HG03571 (cell line): ENCODE measurements around the gene TFG.
A peak's percentile ranks its signal among the peaks of the same experiment; 100 is the strongest.

ENCODE experiments used
- ATAC-seq: cut with Tn5 transposase; IDR thresholded peaks from one replicate; pipeline ENCODE4 v1.9.1; 2021; ENCODE audit not compliant: unreplicated experiment

TFG gene

DNA sequence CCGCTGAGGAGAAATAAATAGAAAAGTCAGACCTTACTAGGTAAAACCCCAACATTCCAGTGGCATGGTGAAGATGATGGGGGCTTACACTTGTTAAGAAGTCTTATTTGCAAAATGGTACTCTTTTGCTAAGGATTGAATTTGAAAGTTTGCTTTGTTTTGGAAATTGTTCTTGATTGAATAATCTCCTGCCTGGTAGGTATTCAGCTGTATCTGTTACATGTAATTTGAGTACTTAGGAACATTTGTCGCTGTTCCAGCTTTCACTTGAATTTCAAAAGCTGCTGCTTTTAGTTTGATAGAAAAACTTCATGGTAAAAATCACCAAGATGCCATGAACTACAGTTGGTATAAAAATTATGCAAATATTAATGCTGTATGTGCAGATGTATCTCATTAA is 44.6 kb downstream of the TFG start:
- no peak for ATAC-seq

DNA sequence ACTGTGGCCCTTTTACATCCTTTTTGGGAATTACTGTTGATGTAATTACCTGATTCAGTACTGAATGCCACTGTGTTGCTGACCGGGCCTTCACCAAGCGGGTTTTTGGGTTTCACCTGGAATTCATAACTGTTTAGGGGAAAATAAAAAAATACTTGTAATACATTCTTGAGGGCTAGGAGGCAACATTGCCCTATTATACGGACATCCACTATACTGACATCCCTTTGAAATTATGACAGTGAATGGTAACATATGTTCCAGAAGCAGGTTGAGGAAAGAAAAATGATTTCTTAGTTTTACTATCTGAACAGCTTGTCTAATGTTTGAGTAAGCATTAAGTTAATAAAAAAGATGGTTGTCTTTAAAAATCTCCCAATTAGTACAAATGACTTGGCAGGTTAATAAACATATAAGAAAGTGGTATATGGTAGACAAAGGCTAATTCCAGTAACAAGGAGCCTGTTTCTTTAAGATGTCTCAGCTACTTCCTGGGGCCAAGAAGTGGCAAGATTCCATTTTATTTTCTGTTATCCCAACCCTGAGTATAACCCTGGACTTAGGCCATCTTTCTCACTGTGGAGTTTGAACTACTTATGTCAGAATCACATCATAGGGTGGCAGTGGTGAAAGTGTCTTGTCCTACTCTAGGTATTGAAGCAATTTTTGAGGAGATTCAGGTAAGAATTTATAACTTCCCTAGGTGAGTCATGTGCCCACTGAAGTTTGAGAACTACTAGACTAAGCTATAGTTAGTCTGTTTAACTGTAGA is 45.5 kb downstream of the TFG start:
- ATAC-seq = no peak

DNA sequence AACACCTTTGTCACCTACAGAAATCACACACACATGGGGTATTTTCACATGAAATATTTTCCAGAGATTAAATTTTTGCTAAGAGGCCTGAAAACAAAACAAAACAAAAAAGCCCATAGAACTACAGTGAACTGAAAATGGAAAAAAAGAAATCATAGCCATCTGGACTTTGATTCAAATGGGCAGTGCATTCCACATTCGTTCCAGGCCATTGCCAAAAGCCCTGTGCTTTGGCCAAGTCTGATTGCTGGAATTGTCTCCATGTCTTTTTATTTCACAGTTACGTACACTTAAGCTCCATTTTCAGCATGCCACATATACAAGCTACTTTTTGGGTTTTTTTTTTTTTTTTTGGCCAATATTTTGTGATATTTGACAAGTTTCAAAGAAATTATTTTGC is 47.1 kb downstream of the TFG start:
- ATAC-seq = no peak

DNA sequence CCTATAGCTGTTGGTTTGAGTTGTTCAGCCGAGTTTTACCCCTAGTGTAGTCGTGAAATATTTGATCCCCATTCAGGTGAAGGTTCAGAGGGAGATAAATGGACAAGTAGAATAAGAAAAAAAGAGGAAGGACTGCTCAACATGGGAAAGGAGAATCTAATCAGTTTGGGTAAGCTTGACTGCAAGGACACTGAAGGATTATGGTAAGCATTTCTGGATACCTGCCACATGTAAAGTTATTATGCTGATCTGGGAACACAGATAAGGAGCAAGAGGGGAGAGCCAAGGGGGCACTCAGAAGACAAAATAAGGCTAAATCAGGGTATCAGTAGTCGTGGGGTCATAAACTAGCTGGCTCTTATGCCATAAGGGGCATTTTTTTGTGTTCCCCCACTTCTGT is 49.9 kb downstream of the TFG start:
- ATAC-seq = no peak

DNA sequence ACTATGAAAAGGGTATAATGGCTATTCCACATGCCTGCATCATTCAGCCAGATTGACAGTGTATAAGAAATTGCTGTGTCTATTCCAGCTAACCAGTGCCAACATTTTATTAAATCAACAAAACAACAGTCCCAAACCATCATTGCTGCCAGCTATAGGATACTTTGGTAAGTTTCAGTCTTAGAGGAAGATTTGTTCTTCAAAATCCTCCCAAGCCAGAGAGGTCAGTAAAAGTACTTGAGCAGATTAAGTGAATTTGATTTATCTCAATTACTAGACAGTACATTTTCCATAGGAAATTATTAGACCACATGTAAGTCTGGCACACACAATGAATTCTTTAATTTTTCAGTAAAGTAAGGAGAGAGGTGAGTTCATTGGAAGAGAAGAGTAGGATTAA is 50.7 kb downstream of the TFG start:
- ATAC-seq = no peak

DNA sequence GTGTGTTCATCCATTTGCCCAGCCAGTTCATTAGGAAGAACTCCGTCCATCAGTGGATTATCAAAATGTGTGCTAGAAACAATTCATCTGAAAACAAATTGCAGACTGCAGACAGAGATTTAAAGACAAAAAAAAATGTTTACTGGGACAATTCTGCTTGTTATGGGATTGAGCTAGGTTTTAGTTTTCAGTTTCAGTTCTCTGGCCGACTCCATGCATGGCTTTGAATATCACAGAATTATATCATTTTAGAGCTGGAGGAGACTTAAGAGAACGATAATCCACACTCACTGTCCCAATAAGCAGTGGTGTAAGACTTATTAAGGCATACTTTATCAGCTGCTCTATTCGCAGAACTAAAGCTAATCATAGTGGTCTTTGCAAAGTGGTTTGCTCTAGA is 51.1 kb downstream of the TFG start:
- ATAC-seq = no peak

- ATAC-seq = peak; percentile 61
Measured at GRCh38 chr3:100761211-100761942, 52.1 kb downstream of the TFG start.

DNA sequence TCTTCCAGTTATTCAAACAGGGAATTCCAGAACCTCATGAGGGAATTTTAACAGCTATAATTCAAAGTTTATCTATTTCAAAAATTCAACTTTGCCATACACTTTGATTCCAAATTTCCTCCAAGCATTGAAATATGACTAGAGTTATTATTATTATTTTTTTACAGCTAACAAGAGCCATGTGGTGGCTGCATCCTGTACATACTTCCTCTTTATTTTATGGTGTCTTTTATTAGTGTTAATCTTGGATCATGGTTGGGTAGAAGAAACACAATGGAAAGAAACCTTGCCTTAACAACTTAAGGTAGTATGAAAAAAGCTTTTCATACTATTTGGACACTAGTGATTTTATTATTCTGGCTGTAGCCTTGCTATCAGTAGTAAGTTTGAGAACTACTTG is 52.7 kb downstream of the TFG start:
- ATAC-seq = no peak

GRCh38 chr3:100765437-100765975 is 56.2 kb downstream of the TFG start:
- no peak for ATAC-seq

DNA sequence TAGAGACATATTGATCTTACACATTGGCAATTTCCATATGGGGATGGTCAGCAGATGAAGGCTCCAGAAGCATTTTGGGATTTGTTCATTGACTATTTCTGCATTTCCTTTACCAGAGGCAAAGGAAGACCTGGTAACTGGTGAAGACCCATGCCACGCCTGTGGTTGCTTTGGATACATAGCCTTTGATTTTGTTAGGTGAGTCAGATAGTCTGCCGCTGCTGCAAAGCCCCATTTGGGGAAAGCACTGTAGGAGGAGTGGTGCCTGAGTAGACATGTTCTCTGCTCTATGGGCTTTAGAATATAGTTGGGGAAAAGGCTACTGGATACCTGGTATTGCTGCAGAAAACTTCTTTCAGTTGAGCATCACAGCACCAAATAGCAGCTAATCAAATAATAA is 56.8 kb downstream of the TFG start:
- no peak for ATAC-seq

DNA sequence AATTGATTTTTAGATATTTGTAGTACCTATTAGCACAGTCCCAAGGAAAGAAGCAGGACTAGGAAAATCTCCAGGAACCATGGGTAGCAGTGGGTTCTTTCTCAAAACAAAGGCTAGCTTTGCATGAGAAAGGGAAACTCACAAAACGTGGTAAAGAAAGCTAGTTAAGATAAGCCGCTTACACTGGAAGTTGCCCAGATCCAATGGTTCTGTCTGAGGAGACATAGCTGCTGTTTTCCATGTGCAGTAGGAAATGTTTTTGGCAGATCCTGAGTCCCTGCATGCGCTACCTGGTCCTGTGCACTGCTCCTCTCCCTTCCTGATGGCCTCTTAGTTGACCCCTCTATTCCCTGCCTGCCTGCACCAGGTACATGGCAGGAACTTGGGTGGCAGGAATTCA is 60.4 kb downstream of the TFG start:
- no peak for ATAC-seq

DNA sequence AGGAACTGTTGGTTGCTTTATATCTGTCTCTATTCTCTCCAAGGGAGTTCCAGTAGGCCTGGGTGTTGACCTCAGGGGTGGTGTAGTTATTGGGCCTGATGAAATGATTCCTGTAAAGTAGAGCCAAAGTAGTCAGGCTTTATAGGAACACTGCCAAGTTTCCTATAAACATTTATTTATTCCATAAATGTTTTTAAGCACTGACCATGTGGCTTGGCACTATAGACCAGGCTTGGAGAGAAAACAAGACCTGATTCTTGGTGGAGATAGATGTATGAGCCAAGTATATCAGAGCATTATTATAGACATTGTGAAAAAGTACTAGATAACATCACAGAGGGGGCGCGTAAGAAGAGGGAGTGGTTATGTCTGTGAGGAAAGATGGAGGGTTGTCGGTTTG is 65.9 kb downstream of the TFG start:
- ATAC-seq = no peak

DNA sequence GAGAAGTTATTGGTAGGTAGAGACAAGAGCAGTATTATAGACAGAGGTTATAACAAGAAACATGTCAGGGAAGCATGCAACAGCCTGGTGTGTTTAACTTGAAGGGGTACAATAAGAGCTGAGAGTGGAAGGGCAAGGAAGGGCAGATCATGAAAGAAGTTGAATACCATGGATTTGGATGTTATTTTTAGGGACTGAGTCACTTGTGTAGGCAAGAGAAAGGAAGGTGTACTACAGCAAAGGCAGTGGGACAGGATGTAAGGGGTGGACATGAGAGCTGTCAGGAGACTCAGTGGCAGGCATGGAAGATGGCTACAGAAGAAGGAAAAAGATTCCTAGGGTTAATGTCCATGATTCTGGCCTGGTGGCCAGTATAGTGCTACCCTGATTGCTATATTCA is 66.4 kb downstream of the TFG start:
- no peak for ATAC-seq

DNA sequence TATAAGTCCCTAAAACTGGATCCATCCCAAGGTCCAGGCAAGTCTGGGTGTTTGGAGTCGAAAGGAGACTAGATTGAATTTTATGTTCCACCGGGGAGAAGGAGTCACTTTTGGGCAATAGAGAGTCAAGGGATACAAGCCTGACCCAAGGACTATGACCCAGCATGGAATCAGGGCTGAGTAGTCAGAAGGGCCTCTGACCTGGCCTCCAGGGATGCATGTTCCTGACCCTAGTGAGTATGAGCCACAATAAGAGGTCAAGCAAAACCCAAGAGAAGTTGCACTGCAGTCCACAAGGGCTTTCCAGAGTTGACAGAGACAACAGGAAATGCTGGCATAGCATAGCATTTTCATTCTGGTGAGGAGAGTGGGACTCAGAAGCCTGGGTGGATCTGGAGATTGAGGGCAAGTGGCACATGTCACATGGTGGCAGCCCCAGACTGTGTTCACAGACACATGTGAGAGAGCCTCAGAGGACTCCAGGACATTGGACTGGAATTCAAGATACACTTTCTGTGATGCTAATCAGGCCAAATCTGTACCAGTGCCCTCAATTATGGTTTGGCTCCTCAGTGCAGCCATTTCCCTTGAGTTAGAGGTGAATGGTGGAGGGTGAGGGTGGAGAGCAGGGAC is 66.9 kb downstream of the TFG start:
- no peak for ATAC-seq

- no peak for ATAC-seq
Measured at GRCh38 chr3:100776746-100777145, 67.5 kb downstream of the TFG start.

- no peak for ATAC-seq
Measured at GRCh38 chr3:100777271-100777670, 68.0 kb downstream of the TFG start.

DNA sequence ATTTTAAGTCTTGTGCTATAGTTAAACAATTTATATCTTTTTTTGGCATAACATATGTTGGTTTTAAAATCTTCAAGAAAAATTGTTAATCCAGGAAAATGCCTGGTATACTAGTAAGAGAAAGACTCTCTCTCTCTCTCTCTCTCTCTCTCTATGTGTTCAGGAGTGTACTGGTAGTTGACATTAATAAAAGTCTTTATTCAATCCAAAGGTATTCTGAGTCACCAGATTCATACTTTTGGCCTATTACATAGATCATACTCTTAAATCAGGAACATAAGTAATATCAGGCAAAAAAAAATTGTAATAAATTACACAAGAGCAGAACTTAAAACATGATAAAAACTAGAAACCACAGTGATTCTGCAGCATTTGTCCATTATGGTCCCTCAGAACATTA is 70.2 kb downstream of the TFG start:
- ATAC-seq = no peak

DNA sequence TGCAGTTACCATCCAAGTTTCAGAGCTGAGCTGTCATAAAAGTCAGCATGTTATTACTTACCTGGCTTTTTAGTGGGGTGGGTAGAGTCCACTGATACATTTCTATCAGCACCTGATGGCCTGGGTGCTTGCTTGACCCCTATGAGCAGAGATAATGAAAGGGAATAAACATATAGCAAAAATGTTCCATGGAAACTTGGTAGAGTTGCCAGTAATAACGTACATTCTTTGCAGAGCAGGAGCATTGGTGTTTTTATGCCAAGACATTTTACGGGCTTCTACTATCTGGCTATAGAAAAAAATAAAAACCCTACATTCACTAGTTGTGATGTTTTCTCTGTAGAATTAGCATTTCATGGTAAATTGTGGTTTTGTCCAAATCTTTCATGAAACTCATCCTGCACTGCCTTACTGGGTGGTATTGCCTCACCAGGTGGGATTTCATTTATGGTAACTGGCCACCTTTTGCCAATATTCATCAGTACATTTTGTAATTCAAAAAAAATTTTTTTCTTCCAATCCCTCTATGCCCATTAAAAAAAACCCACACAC is 70.9 kb downstream of the TFG start:
- no peak for ATAC-seq

DNA sequence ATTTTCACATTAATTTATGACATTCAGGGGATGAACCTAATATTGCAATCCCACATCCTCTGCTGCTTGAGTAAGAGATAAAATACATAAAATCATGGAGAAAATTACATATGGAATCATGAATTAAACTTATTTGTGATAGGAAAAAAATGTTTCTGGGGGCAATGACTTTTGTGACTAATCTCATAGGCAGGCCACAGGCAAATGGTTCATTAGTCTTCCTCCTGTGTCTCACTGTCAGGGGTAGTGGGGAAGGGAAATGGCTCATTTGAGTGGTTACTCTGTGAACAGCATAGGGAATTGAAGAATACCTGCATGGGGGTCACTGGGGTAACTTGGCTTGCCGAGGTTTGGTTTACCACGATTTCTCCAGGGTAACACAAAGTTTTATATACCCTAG is 72.0 kb downstream of the TFG start:
- ATAC-seq = no peak

- ATAC-seq = no peak
Measured at GRCh38 chr3:100782348-100782747, 73.1 kb downstream of the TFG start.

DNA sequence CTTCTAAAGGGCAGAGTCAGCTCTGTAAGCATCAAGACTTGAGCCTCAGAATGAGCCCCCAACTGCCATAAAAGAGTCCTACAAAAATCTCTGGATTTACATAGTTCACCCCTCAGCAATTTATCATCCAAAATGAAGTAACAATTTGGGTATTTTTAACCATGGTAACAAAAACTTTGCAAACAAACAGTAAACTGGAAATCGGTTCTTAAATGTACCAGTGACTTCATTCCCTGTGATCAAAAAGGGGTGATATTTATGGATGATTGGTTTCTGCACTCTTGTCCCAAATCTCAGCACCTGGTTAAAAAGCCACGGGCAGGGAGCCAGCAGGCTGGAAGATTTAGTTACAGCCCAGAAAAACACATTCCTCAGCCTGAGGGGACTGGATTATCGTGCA is 73.6 kb downstream of the TFG start:
- ATAC-seq = no peak

DNA sequence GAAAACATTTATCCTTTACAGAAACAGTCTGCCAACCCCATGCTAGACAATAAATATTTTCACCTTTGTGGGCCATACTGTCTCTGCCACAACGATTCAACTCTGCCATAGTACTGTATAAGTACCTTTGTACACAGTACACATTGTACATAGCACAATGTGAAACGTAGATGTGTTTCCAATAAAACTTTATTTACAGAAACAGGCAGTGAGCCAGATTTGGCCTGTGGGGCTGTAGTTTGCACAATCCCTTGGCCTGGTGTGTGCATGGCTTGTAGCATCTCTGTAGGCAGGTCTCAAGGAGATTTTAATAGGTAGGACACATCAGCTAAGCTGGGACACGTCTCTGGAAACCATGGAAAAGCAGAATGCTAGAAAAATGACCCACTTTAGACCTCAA is 74.3 kb downstream of the TFG start:
- no peak for ATAC-seq
